ENCODE measurements around the gene GLT6D1. TPM values are rescaled to one million over a fixed set of nuclear protein-coding genes. Genes with fewer than 3 reads are reported as not detected.

The GLT6D1 gene
- total and polyA plus RNA-seq, 2 donors (not counting 1 experiment from before 2014, with no cell fraction given), result not detected

- no peak overlapping the region for H3K4me3 Mint-ChIP-seq
- POLR2A ChIA-PET, result no interaction called here
- intact Hi-C loops (cut with micrococcal nuclease), result no loop called here
- Histone ChIP-seq H3K4me2 (replicated peaks; ENCODE audit: low read depth, low read length, poor library complexity, severe bottlenecking) (no peak overlapping the region), H3K4me1 (ENCODE audit: control insufficient read depth in 2 of 2, insufficient read depth in 2 of 2, low read length in 2 of 2) (no peaks in the 10 kb centered on the region), H3K79me2 (ENCODE audit: control insufficient read depth, insufficient read depth, low read length) (no peaks in the 10 kb centered on the region), H4K20me1 (ENCODE audit: control insufficient read depth, insufficient read depth, low read length, poor library complexity, severe bottlenecking) (no peaks in the 10 kb centered on the region), H3K9ac (ENCODE audit: low read length) (no peak overlapping the region), H3K36me3 (replicated peaks in 1 of 2; ENCODE audit: control extremely low read depth in 1 of 2, control insufficient read depth in 1 of 2, extremely low read depth in 1 of 2, insufficient read depth in 2 of 2, low read length in 1 of 2) (no peaks in the 10 kb centered on the region), H2AFZ (ENCODE audit: insufficient read depth, low read depth, low read length, poor library complexity, severe bottlenecking) (no peak overlapping the region), H3K9me3 (ENCODE audit: control extremely low read depth in 1 of 3, control insufficient read depth in 2 of 3, insufficient read depth in 1 of 3, low read length in 2 of 3) (peaks cover 0 to 7% (median 0%) of the 10 kb centered on the region in 3 donors), H3K27ac (ENCODE audit: low read length in 2 of 2) (no peak overlapping the region), H3K4me3 (ENCODE audit: control extremely low read depth in 1 of 5, extremely low read depth in 1 of 5, insufficient read depth in 1 of 5, low read depth in 2 of 5, low read length in 4 of 5) (no peak overlapping the region), H3K27me3 (replicated peaks in 1 of 4; ENCODE audit: control extremely low read depth in 1 of 4, control insufficient read depth in 3 of 4, insufficient read depth in 4 of 4, low read length in 3 of 4) (no peaks in the 10 kb centered on the region)
- H3K27ac Mint-ChIP-seq, result no peak overlapping the region
- peaks cover 3% of the 10 kb centered on the region for H3K27me3 Mint-ChIP-seq
- no peak for ATAC-seq (ENCODE audit: low read depth)
- TF ChIP-seq EZH2 (IDR thresholded peaks at IDR 0.05; ENCODE audit: borderline replicate concordance, insufficient read depth, low read depth, low read length, poor library complexity, severe bottlenecking), result no peak
- TF ChIP-seq CTCF (IDR thresholded peaks at IDR 0.05), result no peak
- 84% methylated on average over 11 of the region's 13 CpGs for WGBS (ENCODE audit: insufficient coverage)
- DNase-seq, result peak; percentile 4
- CTCF ChIA-PET, result no interaction called here
- H3K9me3 Mint-ChIP-seq (ENCODE audit: insufficient read depth), result no peaks in the 10 kb centered on the region
- no peaks in the 10 kb centered on the region for H3K4me1 Mint-ChIP-seq
These were observed 28.8 kb downstream of the GLT6D1 start for GRCh38 chr9:135610290-135611141.

GRCh38 chr9:135609366-135609955, 29.9 kb downstream of the GLT6D1 start:
- TF ChIP-seq CTCF (IDR thresholded peaks at IDR 0.05), result no peak
- no peak for TF ChIP-seq EZH2 (IDR thresholded peaks at IDR 0.05; ENCODE audit: borderline replicate concordance, insufficient read depth, low read depth, low read length, poor library complexity, severe bottlenecking)
- Histone ChIP-seq H4K20me1 (ENCODE audit: control insufficient read depth, insufficient read depth, low read length, poor library complexity, severe bottlenecking) (no peaks in the 10 kb centered on the region), H3K27ac (ENCODE audit: low read length in 2 of 2) (no peak overlapping the region), H2AFZ (ENCODE audit: insufficient read depth, low read depth, low read length, poor library complexity, severe bottlenecking) (no peak overlapping the region), H3K79me2 (ENCODE audit: control insufficient read depth, insufficient read depth, low read length) (no peaks in the 10 kb centered on the region), H3K9me3 (ENCODE audit: control extremely low read depth in 1 of 3, control insufficient read depth in 2 of 3, insufficient read depth in 1 of 3, low read length in 2 of 3) (peaks cover 0 to 7% (median 0%) of the 10 kb centered on the region in 3 donors), H3K4me3 (ENCODE audit: control extremely low read depth in 1 of 5, extremely low read depth in 1 of 5, insufficient read depth in 1 of 5, low read depth in 2 of 5, low read length in 4 of 5) (no peak overlapping the region), H3K4me1 (ENCODE audit: control insufficient read depth in 2 of 2, insufficient read depth in 2 of 2, low read length in 2 of 2) (no peaks in the 10 kb centered on the region), H3K4me2 (replicated peaks; ENCODE audit: low read depth, low read length, poor library complexity, severe bottlenecking) (no peak overlapping the region), H3K9ac (ENCODE audit: low read length) (no peak overlapping the region), H3K36me3 (replicated peaks in 1 of 2; ENCODE audit: control extremely low read depth in 1 of 2, control insufficient read depth in 1 of 2, extremely low read depth in 1 of 2, insufficient read depth in 2 of 2, low read length in 1 of 2) (no peaks in the 10 kb centered on the region), H3K27me3 (replicated peaks in 1 of 4; ENCODE audit: control extremely low read depth in 1 of 4, control insufficient read depth in 3 of 4, insufficient read depth in 4 of 4, low read length in 3 of 4) (no peaks in the 10 kb centered on the region)
- intact Hi-C loops (cut with micrococcal nuclease), result no loop called here
- Mint-ChIP-seq H3K27ac (no peak overlapping the region), H3K4me1 (no peaks in the 10 kb centered on the region), H3K4me3 (no peak overlapping the region), H3K9me3 (ENCODE audit: insufficient read depth) (no peaks in the 10 kb centered on the region), H3K27me3 (peaks cover 3% of the 10 kb centered on the region)
- DNase-seq (peak; percentile 4), ATAC-seq (ENCODE audit: low read depth) (no peak)
- 86% methylated on average over 16 of the region's 17 CpGs for WGBS (ENCODE audit: insufficient coverage)
- ChIA-PET CTCF (interaction anchor here (1.2 kb wide), 1 partner anchor 9 kb away, joined by 3 read pairs; no protein-coding TSS in a partner anchor), POLR2A (no interaction called here)
